NT2/D1 (cell line): ENCODE results near the gene BABAM2.

Experiments
- SUZ12 ChIP-seq: IDR thresholded peaks from 2 replicates; pipeline ENCODE4 v1.6.1; 2011; ENCODE audit not compliant: insufficient read length, insufficient read depth; ENCODE audit errors: extremely low read depth
- YY1 ChIP-seq: IDR thresholded peaks from 2 replicates; pipeline ENCODE4 v1.6.1; 2011; ENCODE audit not compliant: insufficient read length, insufficient read depth
- ZNF274 ChIP-seq: IDR thresholded peaks from 2 replicates; pipeline ENCODE4 v1.6.1; 2011; ENCODE audit warnings: mild to moderate bottlenecking, low read depth, low read length

DNA sequence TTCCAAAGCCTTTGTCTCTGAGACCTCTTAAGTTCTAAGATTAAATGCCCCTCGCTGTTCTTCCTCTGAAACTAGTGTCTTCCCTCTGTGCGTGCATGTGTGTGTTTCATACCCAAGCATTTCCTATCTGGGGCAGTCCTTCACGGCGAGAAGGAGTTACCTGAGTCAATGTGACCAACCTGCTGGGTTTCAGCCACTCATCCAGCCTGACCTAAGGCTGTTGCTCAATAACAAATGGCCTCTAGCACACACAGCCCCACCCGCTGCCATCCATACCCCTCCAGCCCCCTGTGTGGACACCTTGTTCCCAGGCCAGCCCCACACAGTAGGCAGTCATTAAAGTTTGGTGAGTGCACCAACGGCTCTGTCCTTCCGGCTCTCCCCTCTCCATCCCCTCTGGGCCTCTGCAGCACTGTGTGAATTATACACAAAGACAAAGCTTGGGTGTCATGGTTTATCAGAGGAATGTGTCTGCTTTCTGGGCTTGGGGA is 448.3 kb downstream of the BABAM2 start:
- TF ChIP-seq SUZ12 (no peak), ZNF274 (no peak), YY1 (no peak)
